Neural progenitor cell (in vitro differentiated cells): ENCODE results near the gene MYO1D. TPM values are rescaled to one million over a fixed set of nuclear protein-coding genes. Genes with fewer than 3 reads are reported as not detected.

Experiments used
- DNase-seq: peaks from one replicate; pipeline ENCODE4 v3.0.0-alpha.2; 2016; ENCODE audit warnings: low spot score
- H2AFZ ChIP-seq: fragments of 200-600 bp; sonication (generic); replicated peaks from 2 replicates; pipeline ENCODE4 v1.6.1; 2016; ENCODE audit warnings: antibody characterized with exemption
- H3F3A ChIP-seq: fragments of 200-600 bp; sonication (generic); 2 replicates; pipeline ENCODE4 v1.6.1; 2016; ENCODE audit warnings: antibody characterized with exemption, low read depth
- H3K27ac ChIP-seq: fragments of 200-600 bp; sonication (generic); 2 replicates; pipeline ENCODE4 v1.5.1; 2016; ENCODE audit warnings: mild to moderate bottlenecking
- H3K27me3 ChIP-seq: fragments of 200-600 bp; sonication (generic); 2 replicates; pipeline ENCODE4 v1.6.1; 2016; ENCODE audit warnings: mild to moderate bottlenecking, moderate library complexity
- H3K36me3 ChIP-seq: fragments of 200-600 bp; sonication (generic); 2 replicates; pipeline ENCODE4 v1.5.1; 2016
- H3K4me1 ChIP-seq: fragments of 200-600 bp; sonication (generic); 2 replicates; pipeline ENCODE4 v1.6.1; 2016; ENCODE audit warnings: mixed run types
- H3K4me2 ChIP-seq: fragments of 200-600 bp; sonication (generic); 2 replicates; pipeline ENCODE4 v1.6.1; 2016
- H3K4me3 ChIP-seq: fragments of 200-600 bp; sonication (generic); 2 replicates; pipeline ENCODE4 v1.5.1; 2016
- H3K79me2 ChIP-seq: fragments of 200-600 bp; sonication (generic); 2 replicates; pipeline ENCODE4 v1.6.1; 2016; ENCODE audit warnings: low read depth
- H3K9ac ChIP-seq: fragments of 200-600 bp; sonication (generic); 2 replicates; pipeline ENCODE4 v1.6.1; 2016
- H3K9me3 ChIP-seq: fragments of 200-600 bp; sonication (generic); 2 replicates; pipeline ENCODE4 v1.5.1; 2016; ENCODE audit warnings: low read depth
- H4K20me1 ChIP-seq: fragments of 200-600 bp; sonication (generic); 2 replicates; pipeline ENCODE4 v1.6.1; 2016; ENCODE audit warnings: low read depth
- H3K27ac Mint-ChIP-seq: 3 replicates; pipeline ENCODE4 v1.8.0; 2021; ENCODE audit warnings: mixed read lengths
- H3K27me3 Mint-ChIP-seq: 2 replicates; pipeline ENCODE4 v1.8.0; 2022; ENCODE audit warnings: low read depth, mild to moderate bottlenecking, inconsistent platforms, moderate library complexity, mixed read lengths; ENCODE audit not compliant: insufficient read depth
- H3K36me3 Mint-ChIP-seq: 3 replicates; pipeline ENCODE4 v1.8.0; 2021; ENCODE audit warnings: mixed read lengths
- H3K4me1 Mint-ChIP-seq: 3 replicates; pipeline ENCODE4 v1.8.0; 2021; ENCODE audit warnings: mixed read lengths
- H3K4me3 Mint-ChIP-seq: 3 replicates; pipeline ENCODE4 v1.8.0; 2021; ENCODE audit warnings: mild to moderate bottlenecking, moderate library complexity, mixed read lengths
- H3K9me3 Mint-ChIP-seq: 3 replicates; pipeline ENCODE4 v1.8.0; 2020; ENCODE audit warnings: mixed read lengths
- CTCF ChIP-seq: fragments of 200-600 bp; sonication (generic); IDR thresholded peaks from 2 replicates; pipeline ENCODE4 v1.5.1; 2017; ENCODE audit warnings: antibody characterized with exemption, mild to moderate bottlenecking
- EZH2 ChIP-seq: fragments of 200-600 bp; sonication (generic); IDR thresholded peaks from 2 replicates; pipeline ENCODE4 v1.6.1; 2017; ENCODE audit warnings: antibody characterized with exemption, mild to moderate bottlenecking, moderate library complexity
- EZH2phosphoT487 ChIP-seq: fragments of 200-600 bp; sonication (generic); IDR thresholded peaks from 2 replicates; pipeline ENCODE4 v1.6.1; 2017; ENCODE audit warnings: antibody characterized with exemption
- total RNA-seq: library from RNA; depleted of rRNA; stranded (reverse); fragments of >200 nt; gene quantifications from 2 replicates; pipeline ENCODE4 v1.2.3, GENCODE V29; 2015; ENCODE audit warnings: low replicate concordance

The MYO1D gene
- total RNA-seq, 1 donor from 2014 or later = 6.2 TPM

GRCh38 chr17:32445497-32445896 lies 431.4 kb downstream of the MYO1D start:
- Mint-ChIP-seq H3K36me3 (peaks cover 17% of the 10 kb centered on the region), H3K4me1 (peaks cover 22% of the 10 kb centered on the region)
- TF ChIP-seq EZH2 (no peak), EZH2phosphoT487 (no peak), CTCF (no peak)

GRCh38 chr17:32445074-32445415 lies 431.9 kb downstream of the MYO1D start:
- H3K4me1 ChIP-seq = peaks cover 7% of the 10 kb centered on the region

More at GRCh38 chr17:32445497-32445896, 431.4 kb downstream of the MYO1D start:
- Histone ChIP-seq H3F3A (no peaks in the 10 kb centered on the region), H3K9me3 (no peaks in the 10 kb centered on the region), H2AFZ (no peak overlapping the region), H3K27me3 (peaks cover 12% of the 10 kb centered on the region), H4K20me1 (peaks cover 25% of the 10 kb centered on the region), H3K27ac (no peak overlapping the region), H3K79me2 (peaks cover 59% of the 10 kb centered on the region), H3K9ac (peak overlapping the region; percentile 97), H3K4me2 (peak overlapping the region; percentile 88), H3K36me3 (peaks cover 17% of the 10 kb centered on the region), H3K4me1 (peaks cover 7% of the 10 kb centered on the region), H3K4me3 (peak overlapping the region; percentile 94)
- peaks cover 8% of the 10 kb centered on the region for H3K9me3 Mint-ChIP-seq
- peak overlapping the region; percentile 95 for H3K4me3 Mint-ChIP-seq
- DNase-seq = no peak
- no peak overlapping the region for H3K27ac Mint-ChIP-seq
- peaks cover 4% of the 10 kb centered on the region for H3K27me3 Mint-ChIP-seq

GRCh38 chr17:32444301-32445073 lies 432.4 kb downstream of the MYO1D start, which contains the start of gene PSMD11:
TSS of gene PSMD11 (plus strand) at chr17:32444510. CDS start at chr17:32444524, 14 bp downstream.
- Mint-ChIP-seq H3K27me3 (peaks cover 4% of the 10 kb centered on the region), H3K4me1 (peaks cover 22% of the 10 kb centered on the region), H3K36me3 (peaks cover 12% of the 10 kb centered on the region), H3K9me3 (peaks cover 8% of the 10 kb centered on the region), H3K4me3 (peak within 1 kb of the TSS; percentile 95), H3K27ac (peak within 1 kb of the TSS; percentile 24)
- H3K4me1 ChIP-seq = peaks cover 7% of the 10 kb centered on the region
- H2AFZ ChIP-seq = peak within 1 kb of the TSS; percentile 96
- peaks cover 25% of the 10 kb centered on the region for H4K20me1 ChIP-seq
- H3K4me2 ChIP-seq = peak within 1 kb of the TSS; percentile 88
- H3K9me3 ChIP-seq = no peaks in the 10 kb centered on the region
- H3K27me3 ChIP-seq = peaks cover 12% of the 10 kb centered on the region
- peaks cover 51% of the 10 kb centered on the region for H3K79me2 ChIP-seq
- no peaks in the 10 kb centered on the region for H3F3A ChIP-seq
- DNase-seq = peak; percentile 99
- peak within 1 kb of the TSS; percentile 97 for H3K9ac ChIP-seq
- peaks cover 14% of the 10 kb centered on the region for H3K36me3 ChIP-seq
- peak within 1 kb of the TSS; percentile 94 for H3K4me3 ChIP-seq
- peak within 1 kb of the TSS; percentile 72 for H3K27ac ChIP-seq
- no peak for TF ChIP-seq EZH2phosphoT487
- no peak for TF ChIP-seq EZH2
- no peak for TF ChIP-seq CTCF

More at GRCh38 chr17:32445074-32445415, 431.9 kb downstream of the MYO1D start:
- peak overlapping the region; percentile 72 for H3K27ac ChIP-seq
- peak overlapping the region; percentile 97 for H3K9ac ChIP-seq
- Mint-ChIP-seq H3K27ac (peak overlapping the region; percentile 24), H3K4me1 (peaks cover 22% of the 10 kb centered on the region), H3K27me3 (peaks cover 4% of the 10 kb centered on the region), H3K36me3 (peaks cover 17% of the 10 kb centered on the region), H3K9me3 (peaks cover 8% of the 10 kb centered on the region), H3K4me3 (peak overlapping the region; percentile 95)
- peaks cover 57% of the 10 kb centered on the region for H3K79me2 ChIP-seq
- H3K36me3 ChIP-seq = peaks cover 17% of the 10 kb centered on the region
- H3F3A ChIP-seq = no peaks in the 10 kb centered on the region
- H3K27me3 ChIP-seq = peaks cover 12% of the 10 kb centered on the region
- peak overlapping the region; percentile 88 for H3K4me2 ChIP-seq
- peak overlapping the region; percentile 92 for H2AFZ ChIP-seq
- no peaks in the 10 kb centered on the region for H3K9me3 ChIP-seq
- TF ChIP-seq CTCF = no peak
- no peak for TF ChIP-seq EZH2phosphoT487
- no peak for TF ChIP-seq EZH2
- peaks cover 25% of the 10 kb centered on the region for H4K20me1 ChIP-seq
- peak; percentile 48 for DNase-seq
- H3K4me3 ChIP-seq = peak overlapping the region; percentile 94
